Measurements from ENCODE around the gene CLMN. TPM values are rescaled to one million over a fixed set of nuclear protein-coding genes. Genes with fewer than 3 reads are reported as not detected.

CLMN gene
- total and polyA plus RNA-seq, 2 experiments from 2014 or later = 3.2 to 5.7 TPM

- H3K27me3 ChIP-seq (ENCODE audit: insufficient read depth) = no peaks in the 10 kb centered on the region
- DNase-seq (ENCODE audit: low spot score) (no peak), ATAC-seq (no peak)
- H3K4me3 ChIP-seq = no peak overlapping the region
- Mint-ChIP-seq H3K36me3 (ENCODE audit: low read depth) (no peaks in the 10 kb centered on the region; the same call in 2 of the 3 replicates), H3K27ac (no peak overlapping the region), H3K4me1 (no peaks in the 10 kb centered on the region), H3K4me3 (no peak overlapping the region), H3K9me3 (no peaks in the 10 kb centered on the region), H3K27me3 (ENCODE audit: insufficient read depth, low read depth, poor library complexity) (peaks cover 6% of the 10 kb centered on the region)
- H4K20me1 ChIP-seq (replicated peaks; ENCODE audit: insufficient read depth) = no peaks in the 10 kb centered on the region
- no peak for TF ChIP-seq NANOG (IDR thresholded peaks at IDR 0.05; ENCODE audit: borderline replicate concordance)
- no peak for TF ChIP-seq CREB1 (CRISPR knock-in tag; IDR thresholded peaks at IDR 0.05; ENCODE audit: low read depth)
- TF ChIP-seq ZNF462 (CRISPR knock-in tag; IDR thresholded peaks at IDR 0.05) = no peak
- TF ChIP-seq, protein P1, sequence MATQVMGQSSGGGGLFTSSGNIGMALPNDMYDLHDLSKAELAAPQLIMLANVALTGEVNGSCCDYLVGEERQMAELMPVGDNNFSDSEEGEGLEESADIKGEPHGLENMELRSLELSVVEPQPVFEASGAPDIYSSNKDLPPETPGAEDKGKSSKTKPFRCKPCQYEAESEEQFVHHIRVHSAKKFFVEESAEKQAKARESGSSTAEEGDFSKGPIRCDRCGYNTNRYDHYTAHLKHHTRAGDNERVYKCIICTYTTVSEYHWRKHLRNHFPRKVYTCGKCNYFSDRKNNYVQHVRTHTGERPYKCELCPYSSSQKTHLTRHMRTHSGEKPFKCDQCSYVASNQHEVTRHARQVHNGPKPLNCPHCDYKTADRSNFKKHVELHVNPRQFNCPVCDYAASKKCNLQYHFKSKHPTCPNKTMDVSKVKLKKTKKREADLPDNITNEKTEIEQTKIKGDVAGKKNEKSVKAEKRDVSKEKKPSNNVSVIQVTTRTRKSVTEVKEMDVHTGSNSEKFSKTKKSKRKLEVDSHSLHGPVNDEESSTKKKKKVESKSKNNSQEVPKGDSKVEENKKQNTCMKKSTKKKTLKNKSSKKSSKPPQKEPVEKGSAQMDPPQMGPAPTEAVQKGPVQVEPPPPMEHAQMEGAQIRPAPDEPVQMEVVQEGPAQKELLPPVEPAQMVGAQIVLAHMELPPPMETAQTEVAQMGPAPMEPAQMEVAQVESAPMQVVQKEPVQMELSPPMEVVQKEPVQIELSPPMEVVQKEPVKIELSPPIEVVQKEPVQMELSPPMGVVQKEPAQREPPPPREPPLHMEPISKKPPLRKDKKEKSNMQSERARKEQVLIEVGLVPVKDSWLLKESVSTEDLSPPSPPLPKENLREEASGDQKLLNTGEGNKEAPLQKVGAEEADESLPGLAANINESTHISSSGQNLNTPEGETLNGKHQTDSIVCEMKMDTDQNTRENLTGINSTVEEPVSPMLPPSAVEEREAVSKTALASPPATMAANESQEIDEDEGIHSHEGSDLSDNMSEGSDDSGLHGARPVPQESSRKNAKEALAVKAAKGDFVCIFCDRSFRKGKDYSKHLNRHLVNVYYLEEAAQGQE (IDR thresholded peaks at IDR 0.05; ENCODE audit: unreplicated experiment) = no peak
- no peak for TF ChIP-seq EZH2 (IDR thresholded peaks at IDR 0.05; ENCODE audit: low read depth, unreplicated experiment)
- no peak for TF ChIP-seq ETS1 (IDR thresholded peaks at IDR 0.05)
- no peak for TF ChIP-seq STAT1 (IDR thresholded peaks at IDR 0.05; ENCODE audit: unreplicated experiment)
- H3K4me1 ChIP-seq (ENCODE audit: insufficient read depth) = no peaks in the 10 kb centered on the region
- no peaks in the 10 kb centered on the region for H3K36me3 ChIP-seq (ENCODE audit: insufficient read depth)
- no peak overlapping the region for H3K4me2 ChIP-seq
- no peak overlapping the region for H2AFZ ChIP-seq
- no peaks in the 10 kb centered on the region for H3K79me2 ChIP-seq (replicated peaks; ENCODE audit: insufficient read depth)
- H3K9me2 ChIP-seq (ENCODE audit: insufficient read depth) = no peaks in the 10 kb centered on the region
- no peak overlapping the region for H3K27ac ChIP-seq (ENCODE audit: low read depth)
- no peaks in the 10 kb centered on the region for H3F3A ChIP-seq (replicated peaks; ENCODE audit: low read depth)
Observed at GRCh38 chr14:95211721-95212504, 107.8 kb downstream of the CLMN start.
